ENCODE results near the gene FAM90A26. TPM values are rescaled to one million over a fixed set of nuclear protein-coding genes. Genes with fewer than 3 reads are reported as not detected.
"Not testable (repeated sequence)": the region's sequence is repeated elsewhere in the genome, so short reads cannot be mapped to it uniquely, and the experiment has no call there.

Gene FAM90A26
- total and polyA plus RNA-seq, 5 experiments from 2014 or later = not detected

DNA sequence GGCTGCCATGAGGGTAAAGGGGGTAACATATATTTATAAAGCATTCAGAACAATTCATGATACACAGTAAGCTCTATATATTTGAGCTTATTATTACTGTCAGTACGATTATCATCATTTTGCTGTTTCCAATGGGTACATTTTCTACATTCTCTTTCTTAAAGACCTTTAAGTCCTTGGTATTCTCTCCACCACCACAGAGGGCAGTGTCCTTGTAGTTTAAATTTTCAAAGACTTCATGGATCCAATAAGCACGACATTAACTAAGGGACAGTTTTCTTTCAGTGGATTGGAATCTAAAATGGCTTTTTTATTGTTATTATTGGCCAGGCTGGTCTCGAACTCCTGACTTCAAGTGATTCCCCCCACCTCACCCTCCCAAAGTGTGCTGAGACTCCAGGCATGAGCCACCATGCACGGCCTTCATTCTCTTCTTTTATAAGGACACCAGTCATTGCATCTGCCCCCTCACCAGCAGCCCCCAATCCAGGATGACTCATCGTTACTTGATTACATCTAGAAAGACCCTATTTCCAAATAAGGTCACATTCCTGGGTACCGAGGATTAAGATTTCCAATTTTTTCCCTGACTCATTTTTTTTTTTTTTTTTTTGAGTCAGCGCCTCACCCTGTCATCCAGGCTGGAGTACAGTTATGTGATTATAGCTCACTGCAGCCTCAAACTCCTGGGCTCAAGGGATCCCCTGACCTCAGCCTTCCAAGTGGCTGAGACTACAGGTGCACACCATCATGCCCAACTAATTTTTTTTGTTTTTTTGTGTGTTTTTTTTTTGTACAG, 21.4 kb upstream of the FAM90A26 start:
- not testable (repeated sequence) for DNase-seq, ATAC-seq, H3K36me3 Mint-ChIP-seq, H3K4me1 Mint-ChIP-seq, H3K9me3 Mint-ChIP-seq, H3K4me3 Mint-ChIP-seq, H3K27ac Mint-ChIP-seq, H3K27me3 Mint-ChIP-seq
- POLR2A ChIA-PET = interaction anchor here (0.6 kb wide), 1 partner anchor 924 kb away, joined by 3 read pairs; no protein-coding TSS in a partner anchor

DNA sequence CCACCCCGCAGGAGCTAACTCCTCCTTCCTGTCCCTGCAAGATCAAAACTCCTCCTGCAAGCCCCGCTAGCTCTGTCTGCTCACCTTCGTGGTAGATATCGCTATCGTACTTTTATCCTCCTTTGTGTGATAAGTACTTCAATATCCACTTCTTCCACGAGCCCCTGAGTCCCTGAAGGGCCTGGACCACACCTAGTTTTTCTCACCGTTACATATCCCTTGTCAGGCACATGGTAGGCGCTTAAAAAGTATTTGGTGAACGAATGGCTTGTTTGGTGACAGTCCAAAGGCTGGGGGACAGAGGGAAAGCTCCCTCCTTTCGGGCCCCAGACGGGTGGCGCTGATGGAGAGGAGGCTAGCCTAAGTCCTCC, 18.4 kb upstream of the FAM90A26 start:
- POLR2A ChIA-PET = interaction anchor here (1.0 kb wide), 1 partner anchor 965 kb away, joined by 3 read pairs; the partner anchor contains the start of gene WDR1
- Mint-ChIP-seq H3K4me3 (peak overlapping the region; percentile 92 to 99 (median 98)), H3K27ac (peak overlapping the region; percentile 40 to 100 (median 100))
- ATAC-seq, H3K9me3 Mint-ChIP-seq, H3K27me3 Mint-ChIP-seq, H3K4me1 Mint-ChIP-seq, H3K36me3 Mint-ChIP-seq: not testable (repeated sequence)
- peak in 2 of 10 donors; percentile 6 to 25 for DNase-seq

DNA sequence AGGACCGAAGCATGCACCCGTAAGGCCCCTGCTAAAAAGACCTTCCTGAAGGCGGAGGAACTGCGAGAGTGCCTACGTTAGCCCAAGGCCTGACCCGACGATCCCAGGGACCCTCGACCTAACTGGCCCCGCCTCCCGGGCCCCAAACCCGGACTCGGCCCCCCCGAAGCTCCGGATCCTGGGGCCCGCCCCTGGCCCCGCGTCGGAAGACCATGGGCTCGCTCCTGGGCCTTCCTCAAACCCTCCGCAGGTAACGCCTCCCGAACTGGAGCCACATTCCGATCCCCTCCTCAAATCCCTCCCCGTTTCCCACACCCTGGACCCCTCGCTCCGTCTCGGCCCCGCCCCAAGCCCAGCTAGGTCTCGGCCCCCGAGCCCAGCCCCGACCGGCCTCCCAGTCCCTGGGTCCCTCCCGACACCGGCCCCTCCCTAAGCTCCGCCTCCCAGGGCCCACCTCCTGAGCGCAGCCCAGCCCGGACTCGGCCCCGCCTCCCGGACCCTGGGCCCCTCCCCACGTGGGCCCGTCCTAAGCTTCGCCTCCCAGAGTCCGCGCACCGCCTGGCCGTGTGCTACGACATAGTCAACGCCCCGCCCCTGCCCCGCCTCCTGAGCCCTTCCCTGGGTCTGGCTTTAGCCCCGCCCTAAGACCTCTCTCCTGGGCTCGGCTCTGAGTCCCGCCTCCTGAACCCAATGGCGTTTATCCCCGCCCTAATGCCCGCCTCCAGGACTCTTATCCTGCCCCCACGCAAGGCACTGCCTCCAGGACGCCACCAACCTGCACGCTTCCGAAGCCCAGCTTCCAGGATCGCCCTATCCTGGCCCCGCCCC, 17.8 kb upstream of the FAM90A26 start:
- not testable (repeated sequence) for H3K4me1 Mint-ChIP-seq, H3K27me3 Mint-ChIP-seq, H3K9me3 Mint-ChIP-seq, H3K36me3 Mint-ChIP-seq
- Mint-ChIP-seq H3K4me3 (peak overlapping the region; percentile 92 to 99 (median 98)), H3K27ac (peak overlapping the region; percentile 92 to 100 (median 100))
- POLR2A ChIA-PET = interaction anchor here (1.0 kb wide), 1 partner anchor 965 kb away, joined by 3 read pairs; the partner anchor contains the start of gene WDR1
- DNase-seq (peak; percentile 84 to 97 (median 92)), ATAC-seq (peak; percentile 58 to 71)

DNA sequence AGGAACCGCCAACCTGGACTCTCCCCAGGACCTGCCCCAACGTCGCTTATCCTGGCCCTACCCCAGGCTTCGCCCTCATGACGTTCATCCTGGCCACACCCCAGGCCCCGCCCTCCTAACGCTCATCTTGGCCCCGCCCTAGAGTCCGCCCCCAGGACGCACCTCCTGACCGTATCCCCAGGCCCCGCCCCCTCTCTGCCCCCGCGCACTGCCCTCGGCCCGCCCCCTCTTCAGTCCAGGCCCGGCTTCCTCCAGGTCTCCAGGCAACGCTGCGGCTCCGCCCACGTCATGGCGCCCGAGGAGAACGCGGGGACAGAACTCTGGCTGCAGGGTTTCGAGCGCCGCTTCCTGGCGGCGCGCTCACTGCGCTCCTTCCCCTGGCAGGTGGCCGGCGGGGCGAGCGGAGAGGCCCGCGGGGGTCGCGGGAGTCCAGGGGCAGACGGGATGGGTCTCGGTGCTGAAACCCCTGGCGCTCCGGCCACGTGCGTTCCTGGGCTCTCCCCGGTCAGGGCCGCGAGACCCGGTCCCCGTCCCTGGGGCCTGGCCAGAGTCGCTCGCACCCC, 17.1 kb upstream of the FAM90A26 start:
- Mint-ChIP-seq H3K27ac (peak overlapping the region; percentile 92 to 100 (median 100)), H3K4me3 (peak overlapping the region; percentile 92 to 99 (median 98))
- not testable (repeated sequence) for H3K4me1 Mint-ChIP-seq, H3K36me3 Mint-ChIP-seq, H3K27me3 Mint-ChIP-seq, H3K9me3 Mint-ChIP-seq
- DNase-seq (peak; percentile 92 to 99 (median 97)), ATAC-seq (peak; percentile 94 to 97)
- POLR2A ChIA-PET = interaction anchor here (1.0 kb wide), 1 partner anchor 964 kb away, joined by 3 read pairs; the partner anchor contains the start of gene WDR1

DNA sequence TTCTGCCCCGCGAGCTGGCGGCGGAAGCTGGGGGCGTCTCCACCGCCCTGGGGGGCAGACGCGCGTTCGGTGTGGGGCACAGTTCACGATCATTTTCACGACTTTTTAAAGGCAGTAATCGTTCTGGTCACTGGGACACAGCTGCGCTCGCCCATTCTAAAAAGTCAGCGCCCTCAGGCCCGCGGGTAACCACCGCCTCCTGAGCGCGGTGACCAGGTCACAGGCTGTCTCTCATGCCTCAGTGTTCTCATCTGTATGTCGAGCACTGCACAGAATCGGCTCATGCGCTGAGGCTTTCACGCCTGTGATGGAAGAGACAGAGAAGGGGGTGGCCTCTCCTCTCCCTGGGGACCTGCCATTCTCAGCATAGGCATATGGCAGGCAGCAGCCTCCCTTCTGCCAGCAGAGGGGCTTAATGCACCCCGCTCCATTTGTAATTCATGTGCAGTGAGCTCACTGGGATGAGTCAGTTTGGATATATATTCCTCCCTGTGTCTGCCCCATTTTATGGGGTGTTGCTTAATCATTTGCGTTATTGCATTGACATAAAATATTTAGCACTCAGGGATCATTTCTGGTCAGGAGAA, 16.5 kb upstream of the FAM90A26 start:
- H3K4me1 Mint-ChIP-seq, POLR2A ChIA-PET, DNase-seq: not testable (repeated sequence)

DNA sequence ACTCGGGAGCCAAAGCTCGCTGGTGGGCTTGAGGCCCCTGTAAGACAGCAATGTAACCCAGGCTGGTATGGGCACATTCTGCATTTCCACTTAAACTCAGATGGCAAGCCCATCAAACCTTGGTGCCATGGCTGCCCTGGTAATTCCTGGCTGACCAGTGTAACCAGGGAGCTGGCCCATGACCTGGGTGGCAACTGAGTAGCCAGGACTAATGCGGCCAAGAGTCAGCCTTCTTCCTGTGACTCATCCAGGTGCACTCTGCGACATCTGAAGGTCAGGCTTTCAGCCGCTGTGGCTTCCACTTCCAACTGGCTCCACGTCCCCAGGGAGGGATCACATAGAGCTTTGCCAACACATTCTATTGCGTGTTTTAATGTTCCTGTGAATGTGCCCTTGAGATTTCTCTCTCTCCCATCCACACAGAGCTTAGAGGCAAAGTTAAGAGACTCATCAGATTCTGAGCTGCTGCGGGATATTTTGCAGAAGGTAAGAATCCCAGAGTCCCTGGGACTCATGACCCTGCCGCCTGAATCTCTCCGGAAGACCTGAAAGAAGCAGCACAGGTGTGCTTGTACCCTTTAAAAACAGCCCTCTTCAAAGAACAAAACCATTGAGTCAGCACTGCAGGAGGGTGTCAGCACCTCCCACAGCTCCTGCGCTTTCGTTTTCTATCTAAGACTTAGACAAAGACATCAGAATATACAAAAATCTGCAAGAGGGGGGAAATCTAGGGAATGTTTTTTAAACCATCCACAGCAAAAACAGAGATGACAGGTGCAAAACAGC, 14.9 kb upstream of the FAM90A26 start:
- H3K4me3 Mint-ChIP-seq = peak overlapping the region in 1 of 10 donors; percentile 45

More for the DNA sequence above, 16.5 kb upstream of the FAM90A26 start:
- ATAC-seq, H3K27me3 Mint-ChIP-seq, H3K9me3 Mint-ChIP-seq, H3K36me3 Mint-ChIP-seq: not testable (repeated sequence)
- Mint-ChIP-seq H3K27ac (peak overlapping the region; percentile 65 to 100 (median 90)), H3K4me3 (peak overlapping the region; percentile 85 to 99 (median 92))

DNA sequence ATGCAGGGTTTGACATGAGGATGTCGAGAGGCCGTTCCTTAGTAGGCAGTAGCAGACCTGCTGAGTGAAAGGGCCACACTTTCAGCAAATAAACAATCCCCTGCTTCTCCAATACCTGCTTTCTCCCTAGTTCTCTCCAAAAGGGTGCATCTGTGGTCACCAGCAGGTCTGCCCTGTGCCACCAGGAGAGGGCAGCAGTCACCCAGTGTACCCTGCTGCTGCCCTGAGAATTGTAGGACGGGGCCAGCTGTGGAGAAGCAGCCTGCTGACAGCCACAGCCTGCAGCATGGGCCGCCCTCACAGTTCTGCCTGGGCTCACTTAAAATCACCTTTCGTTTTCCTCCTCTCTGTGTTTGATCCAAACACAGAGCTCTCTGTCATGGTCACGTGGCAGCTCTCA, 11.8 kb upstream of the FAM90A26 start:
- H3K4me3 Mint-ChIP-seq, H3K9me3 Mint-ChIP-seq, ATAC-seq, H3K27me3 Mint-ChIP-seq, H3K4me1 Mint-ChIP-seq, H3K36me3 Mint-ChIP-seq, H3K27ac Mint-ChIP-seq, POLR2A ChIA-PET: not testable (repeated sequence)
- DNase-seq = peak in 3 of 10 donors; percentile 35 to 62 (median 43)

More for the DNA sequence above, 14.9 kb upstream of the FAM90A26 start:
- H3K27ac Mint-ChIP-seq, H3K9me3 Mint-ChIP-seq, H3K27me3 Mint-ChIP-seq, DNase-seq, H3K4me1 Mint-ChIP-seq, H3K36me3 Mint-ChIP-seq, ATAC-seq, POLR2A ChIA-PET: not testable (repeated sequence)

DNA sequence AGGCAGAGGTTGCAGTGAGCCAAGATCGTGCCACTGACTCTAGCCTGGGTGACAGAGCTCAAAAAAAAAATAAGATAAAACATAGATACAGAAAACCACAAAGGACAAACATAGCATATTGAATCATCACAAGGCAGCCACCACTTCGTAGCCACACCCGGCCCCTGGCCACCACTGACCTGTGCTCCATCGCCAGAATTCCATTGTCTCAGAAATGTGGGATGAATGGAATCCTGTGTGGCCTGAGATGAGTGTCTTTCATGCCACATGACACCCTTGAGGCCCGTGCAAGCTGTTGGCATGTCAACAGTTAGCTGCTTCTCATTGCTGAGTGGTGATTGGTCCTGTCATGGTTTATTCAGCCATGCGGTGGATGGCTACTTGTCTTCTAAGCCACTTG, 10.2 kb upstream of the FAM90A26 start:
- H3K27ac Mint-ChIP-seq, H3K27me3 Mint-ChIP-seq, H3K4me3 Mint-ChIP-seq: not testable (repeated sequence)

DNA sequence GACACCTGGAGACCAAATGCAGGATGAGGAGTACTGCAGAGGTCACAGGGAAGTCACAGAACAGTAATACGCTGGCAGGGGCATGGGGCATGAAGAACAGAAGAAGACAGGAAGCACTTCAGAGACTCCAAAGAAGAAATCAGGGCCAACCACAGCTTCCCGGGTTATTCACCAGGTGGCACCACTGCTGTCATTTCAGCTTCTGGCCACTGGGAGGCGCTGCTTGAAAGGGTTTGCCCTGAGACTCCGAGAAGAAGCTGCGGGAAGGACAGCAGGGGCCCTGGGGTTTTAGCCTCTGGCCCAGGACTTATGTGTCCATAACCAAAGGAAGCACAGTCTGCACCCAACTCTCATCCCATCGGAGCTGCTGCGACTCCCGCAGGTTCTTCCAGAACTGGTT, 4.2 kb upstream of the FAM90A26 start:
- H3K36me3 Mint-ChIP-seq, ATAC-seq, H3K27ac Mint-ChIP-seq, H3K9me3 Mint-ChIP-seq, POLR2A ChIA-PET, H3K27me3 Mint-ChIP-seq, H3K4me3 Mint-ChIP-seq, H3K4me1 Mint-ChIP-seq: not testable (repeated sequence)
- peak in 1 of 10 donors; percentile 42 for DNase-seq

More for the DNA sequence above, 10.2 kb upstream of the FAM90A26 start:
- H3K36me3 Mint-ChIP-seq, POLR2A ChIA-PET, H3K9me3 Mint-ChIP-seq, ATAC-seq, DNase-seq, H3K4me1 Mint-ChIP-seq: not testable (repeated sequence)

DNA sequence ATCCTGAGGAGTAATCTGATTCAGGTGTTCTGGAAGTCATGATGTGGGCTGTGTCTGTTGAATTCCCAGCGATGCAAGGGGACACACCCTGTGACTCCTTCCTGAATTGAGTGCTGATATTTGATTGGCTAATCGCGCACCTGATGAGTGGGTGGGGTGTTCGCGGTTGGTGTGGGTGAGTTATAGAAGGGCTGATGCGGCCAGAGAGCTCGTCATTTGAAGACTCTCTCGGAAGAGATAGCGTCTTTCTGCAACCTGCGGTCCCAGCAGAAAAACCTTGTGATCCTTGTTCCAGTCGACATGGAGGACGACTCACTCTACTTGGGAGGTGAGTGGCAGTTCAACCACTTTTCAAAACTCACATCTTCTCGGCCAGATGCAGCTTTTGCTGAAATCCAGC, 40.1 kb downstream of the FAM90A26 start, which contains the start of gene USP17L10:
Gene USP17L10 (plus strand): TSS at position 301 of the 400 bp plus-strand sequence. CDS start 0 bp downstream, at position 301.
- H3K27me3 Mint-ChIP-seq, H3K9me3 Mint-ChIP-seq, H3K4me1 Mint-ChIP-seq, POLR2A ChIA-PET, H3K4me3 Mint-ChIP-seq, DNase-seq, H3K27ac Mint-ChIP-seq, ATAC-seq, H3K36me3 Mint-ChIP-seq: not testable (repeated sequence)

DNA sequence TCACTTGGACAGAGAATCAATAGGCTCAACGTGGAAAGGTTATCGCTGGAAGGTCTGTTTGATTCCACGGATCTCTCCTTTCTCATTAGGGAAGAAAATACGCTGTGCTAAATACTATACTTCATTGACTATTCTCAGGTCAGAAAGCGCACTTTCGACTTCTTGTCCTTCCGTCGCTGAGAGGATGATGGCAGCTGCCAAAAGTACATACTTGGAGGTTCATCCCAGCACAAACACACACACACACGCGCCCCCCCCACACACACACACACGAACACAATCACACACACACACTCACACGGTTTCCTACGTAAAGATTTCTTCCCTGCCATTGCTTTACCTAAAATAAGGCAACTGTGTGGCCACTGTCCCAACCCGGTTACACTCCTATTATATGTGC, 44.5 kb downstream of the FAM90A26 start:
- POLR2A ChIA-PET, H3K4me1 Mint-ChIP-seq, H3K27ac Mint-ChIP-seq, ATAC-seq, H3K9me3 Mint-ChIP-seq, DNase-seq, H3K36me3 Mint-ChIP-seq, H3K4me3 Mint-ChIP-seq, H3K27me3 Mint-ChIP-seq: not testable (repeated sequence)

DNA sequence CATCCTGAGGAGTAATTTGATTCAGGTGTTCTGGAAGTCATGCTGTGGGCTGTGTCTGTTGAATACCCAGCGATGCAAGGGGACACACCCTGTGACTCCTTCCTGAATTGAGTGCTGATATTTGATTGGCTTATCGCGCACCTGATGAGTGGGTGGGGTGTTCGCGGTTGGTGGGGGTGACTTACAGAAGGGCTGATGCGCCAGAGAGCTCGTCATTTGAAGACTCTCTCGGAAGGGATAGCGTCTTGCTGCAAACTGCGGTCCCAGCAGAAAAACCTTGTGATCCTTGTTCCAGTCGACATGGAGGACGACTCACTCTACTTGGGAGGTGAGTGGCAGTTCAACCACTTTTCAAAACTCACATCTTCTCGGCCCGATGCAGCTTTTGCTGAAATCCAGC, 44.9 kb downstream of the FAM90A26 start, which contains the start of gene USP17L11:
Gene USP17L11 (plus strand): TSS at position 301 of the 400 bp plus-strand sequence. CDS start 0 bp downstream, at position 301.
- H3K27me3 Mint-ChIP-seq, H3K4me1 Mint-ChIP-seq, POLR2A ChIA-PET, H3K27ac Mint-ChIP-seq, DNase-seq, ATAC-seq, H3K9me3 Mint-ChIP-seq, H3K36me3 Mint-ChIP-seq, H3K4me3 Mint-ChIP-seq: not testable (repeated sequence)
